ENCODE results near the gene PRM1. TPM values are rescaled to one million over a fixed set of nuclear protein-coding genes. Genes with fewer than 3 reads are reported as not detected.

PRM1 gene
- total RNA-seq, 2 experiments from 2014 or later, result not detected

- Histone ChIP-seq H3K36me3 (ENCODE audit: insufficient read depth, low read length) (peaks cover 34% of the 10 kb centered on the region), H3K79me2 (ENCODE audit: insufficient read depth, low read depth, low read length) (peaks cover 34% of the 10 kb centered on the region), H3K4me1 (ENCODE audit: insufficient read depth, low read length, poor library complexity, severe bottlenecking) (peaks cover 46% of the 10 kb centered on the region), H2AFZ (ENCODE audit: low read length) (no peak overlapping the region), H3K9me3 (ENCODE audit: low read length) (no peaks in the 10 kb centered on the region), H3K27ac (ENCODE audit: low read depth, low read length, poor library complexity, severe bottlenecking) (peak overlapping the region; percentile 56), H4K20me1 (ENCODE audit: insufficient read depth, low read length) (peaks cover 25% of the 10 kb centered on the region), H3K9me2 (ENCODE audit: insufficient read depth, low read length) (no peaks in the 10 kb centered on the region), H3K4me2 (ENCODE audit: low read length) (peak overlapping the region; percentile 79), H3K4me3 (ENCODE audit: low read depth, low read length, poor library complexity, severe bottlenecking) (peak overlapping the region; percentile 95)
- POLR2A ChIA-PET, result interaction anchor here (0.6 to 2.7 kb wide), 6 partner anchors 20 to 139 kb away, joined by 3 to 20 read pairs (median 6); no protein-coding TSS in a partner anchor
- no TSS peak for BruUV-seq (replicated peaks)
- DNase-seq (ENCODE audit: low spot score), result peak; percentile 74
- intact Hi-C loops (cut with micrococcal nuclease; ENCODE audit: unreplicated experiment), result loop anchor here (1.0 to 2.0 kb wide), 2 partner anchors 40 to 285 kb away; no protein-coding TSS in a partner anchor
- TF ChIP-seq, protein P1, sequence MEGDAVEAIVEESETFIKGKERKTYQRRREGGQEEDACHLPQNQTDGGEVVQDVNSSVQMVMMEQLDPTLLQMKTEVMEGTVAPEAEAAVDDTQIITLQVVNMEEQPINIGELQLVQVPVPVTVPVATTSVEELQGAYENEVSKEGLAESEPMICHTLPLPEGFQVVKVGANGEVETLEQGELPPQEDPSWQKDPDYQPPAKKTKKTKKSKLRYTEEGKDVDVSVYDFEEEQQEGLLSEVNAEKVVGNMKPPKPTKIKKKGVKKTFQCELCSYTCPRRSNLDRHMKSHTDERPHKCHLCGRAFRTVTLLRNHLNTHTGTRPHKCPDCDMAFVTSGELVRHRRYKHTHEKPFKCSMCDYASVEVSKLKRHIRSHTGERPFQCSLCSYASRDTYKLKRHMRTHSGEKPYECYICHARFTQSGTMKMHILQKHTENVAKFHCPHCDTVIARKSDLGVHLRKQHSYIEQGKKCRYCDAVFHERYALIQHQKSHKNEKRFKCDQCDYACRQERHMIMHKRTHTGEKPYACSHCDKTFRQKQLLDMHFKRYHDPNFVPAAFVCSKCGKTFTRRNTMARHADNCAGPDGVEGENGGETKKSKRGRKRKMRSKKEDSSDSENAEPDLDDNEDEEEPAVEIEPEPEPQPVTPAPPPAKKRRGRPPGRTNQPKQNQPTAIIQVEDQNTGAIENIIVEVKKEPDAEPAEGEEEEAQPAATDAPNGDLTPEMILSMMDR (conservative IDR thresholded peaks at IDR 0.05; ENCODE audit: low read length), result peak; percentile 79
- no peak for TF ChIP-seq EZH2phosphoT487 (IDR thresholded peaks at IDR 0.05; ENCODE audit: borderline replicate concordance, low read depth, low read length)
- CTCF ChIA-PET (ENCODE audit: unreplicated experiment), result no interaction called here
Measured at GRCh38 chr16:11257131-11257938, 23.8 kb downstream of the PRM1 start.

- TSS peak; percentile 67 for BruUV-seq (replicated peaks)
- Histone ChIP-seq H2AFZ (ENCODE audit: low read length) (no peak overlapping the region), H3K36me3 (ENCODE audit: insufficient read depth, low read length) (peaks cover 40% of the 10 kb centered on the region), H3K79me2 (ENCODE audit: insufficient read depth, low read depth, low read length) (peaks cover 34% of the 10 kb centered on the region), H3K4me2 (ENCODE audit: low read length) (peak overlapping the region; percentile 79), H3K9me3 (ENCODE audit: low read length) (no peaks in the 10 kb centered on the region), H3K4me3 (ENCODE audit: low read depth, low read length, poor library complexity, severe bottlenecking) (peak overlapping the region; percentile 95), H4K20me1 (ENCODE audit: insufficient read depth, low read length) (peaks cover 25% of the 10 kb centered on the region), H3K9me2 (ENCODE audit: insufficient read depth, low read length) (no peaks in the 10 kb centered on the region), H3K27ac (ENCODE audit: low read depth, low read length, poor library complexity, severe bottlenecking) (peak overlapping the region; percentile 56), H3K4me1 (ENCODE audit: insufficient read depth, low read length, poor library complexity, severe bottlenecking) (peaks cover 52% of the 10 kb centered on the region)
- no peak for TF ChIP-seq EZH2phosphoT487 (IDR thresholded peaks at IDR 0.05; ENCODE audit: borderline replicate concordance, low read depth, low read length)
- TF ChIP-seq, protein P1 (conservative IDR thresholded peaks at IDR 0.05; ENCODE audit: low read length), result no peak
- DNase-seq (ENCODE audit: low spot score), result no peak
- intact Hi-C loops (cut with micrococcal nuclease; ENCODE audit: unreplicated experiment), result loop anchor here (1.0 to 2.0 kb wide), 5 partner anchors 38 to 284 kb away; partner anchors contain the start of gene RMI2
- CTCF ChIA-PET (ENCODE audit: unreplicated experiment), result interaction anchor here (0.5 kb wide), 1 partner anchor 76 kb away, joined by 8 read pairs; no protein-coding TSS in a partner anchor
- POLR2A ChIA-PET, result interaction anchor here (0.6 to 3.2 kb wide), 11 partner anchors 14 to 307 kb away, joined by 3 to 20 read pairs (median 6); no protein-coding TSS in a partner anchor
Measured at GRCh38 chr16:11256661-11257130, 24.4 kb downstream of the PRM1 start.

Measured in OCI-LY7 (cell line).